PFSK-1 (cell line): ENCODE results near the gene DNAJC10. TPM values are rescaled to one million over a fixed set of nuclear protein-coding genes. Genes with fewer than 3 reads are reported as not detected.

Source experiments
- FOXP2 ChIP-seq: optimal IDR thresholded peaks from 2 replicates; pipeline ENCODE3; 2011; ENCODE audit warnings: borderline replicate concordance, control low read depth, inconsistent platforms; ENCODE audit not compliant: insufficient read depth; ENCODE audit errors: extremely low read length, extremely low read depth
- POLR2AphosphoS5 ChIP-seq: IDR thresholded peaks from 2 replicates; pipeline ENCODE4 v1.6.1; 2012; ENCODE audit warnings: low read depth, mild to moderate bottlenecking, control low read depth, low read length, moderate library complexity
- REST ChIP-seq, 2 experiments: IDR thresholded peaks; 2 replicates each; pipeline versions ENCODE4 v1.6.1 to v1.8.0; 2011 to 2012; ENCODE audit warnings: low read depth in 2 of 2, low read length in 2 of 2, control low read depth in 1 of 2, inconsistent platforms in 1 of 2, mild to moderate bottlenecking in 1 of 2, moderate library complexity in 1 of 2; ENCODE audit not compliant: insufficient read depth in 1 of 2
- SIN3A ChIP-seq: IDR thresholded peaks from 2 replicates; pipeline ENCODE4 v1.6.1; 2012; ENCODE audit warnings: mild to moderate bottlenecking, low read length, moderate library complexity, borderline replicate concordance; ENCODE audit not compliant: insufficient read depth
- TAF1 ChIP-seq: IDR thresholded peaks from 2 replicates; pipeline ENCODE4 v1.6.1; 2012; ENCODE audit warnings: low read length, control low read depth, borderline replicate concordance; ENCODE audit not compliant: insufficient read depth
- polyA plus RNA-seq: library from polyadenylated mRNA; unstranded; fragments of >200 nt; gene quantifications from one replicate; pipeline ENCODE4 v1.2.1, GENCODE V29; 2012; ENCODE audit warnings: low read depth, missing spikeins; ENCODE audit not compliant: insufficient read length

The DNAJC10 gene, protein sequence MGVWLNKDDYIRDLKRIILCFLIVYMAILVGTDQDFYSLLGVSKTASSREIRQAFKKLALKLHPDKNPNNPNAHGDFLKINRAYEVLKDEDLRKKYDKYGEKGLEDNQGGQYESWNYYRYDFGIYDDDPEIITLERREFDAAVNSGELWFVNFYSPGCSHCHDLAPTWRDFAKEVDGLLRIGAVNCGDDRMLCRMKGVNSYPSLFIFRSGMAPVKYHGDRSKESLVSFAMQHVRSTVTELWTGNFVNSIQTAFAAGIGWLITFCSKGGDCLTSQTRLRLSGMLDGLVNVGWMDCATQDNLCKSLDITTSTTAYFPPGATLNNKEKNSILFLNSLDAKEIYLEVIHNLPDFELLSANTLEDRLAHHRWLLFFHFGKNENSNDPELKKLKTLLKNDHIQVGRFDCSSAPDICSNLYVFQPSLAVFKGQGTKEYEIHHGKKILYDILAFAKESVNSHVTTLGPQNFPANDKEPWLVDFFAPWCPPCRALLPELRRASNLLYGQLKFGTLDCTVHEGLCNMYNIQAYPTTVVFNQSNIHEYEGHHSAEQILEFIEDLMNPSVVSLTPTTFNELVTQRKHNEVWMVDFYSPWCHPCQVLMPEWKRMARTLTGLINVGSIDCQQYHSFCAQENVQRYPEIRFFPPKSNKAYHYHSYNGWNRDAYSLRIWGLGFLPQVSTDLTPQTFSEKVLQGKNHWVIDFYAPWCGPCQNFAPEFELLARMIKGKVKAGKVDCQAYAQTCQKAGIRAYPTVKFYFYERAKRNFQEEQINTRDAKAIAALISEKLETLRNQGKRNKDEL
- 25.6 TPM for polyA plus RNA-seq

DNA sequence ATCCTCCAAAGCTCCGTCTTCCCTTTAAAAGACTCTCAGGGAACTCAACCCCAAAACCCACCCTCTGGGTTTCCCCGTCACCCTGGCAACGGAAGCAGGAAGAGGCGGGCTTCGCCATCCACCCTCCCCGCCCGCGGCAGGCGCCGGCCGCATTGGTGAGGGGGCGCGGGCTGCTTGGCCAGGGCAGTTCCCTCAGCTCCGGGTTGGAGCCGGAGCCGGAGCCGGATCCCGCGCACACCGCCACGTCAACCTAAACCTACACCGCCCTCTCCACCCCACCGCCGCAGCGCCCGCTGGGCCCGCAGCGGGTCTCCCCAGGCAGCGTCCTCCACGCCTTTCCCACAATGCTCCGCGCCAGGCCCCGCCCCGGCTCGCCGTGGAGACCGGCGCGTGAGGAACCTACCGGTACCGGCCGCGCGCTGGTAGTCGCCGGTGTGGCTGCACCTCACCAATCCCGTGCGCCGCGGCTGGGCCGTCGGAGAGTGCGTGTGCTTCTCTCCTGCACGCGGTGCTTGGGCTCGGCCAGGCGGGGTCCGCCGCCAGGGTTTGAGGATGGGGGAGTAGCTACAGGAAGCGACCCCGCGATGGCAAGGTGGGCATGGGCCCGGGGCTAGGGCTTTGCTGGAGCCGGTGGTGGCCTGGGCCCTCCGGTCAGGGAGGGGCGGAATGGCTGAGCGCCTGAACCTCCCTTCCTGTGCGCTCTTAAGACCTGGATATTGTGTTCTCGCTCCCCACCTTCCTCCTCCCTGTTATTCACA is at the start of gene DNAJC10:
DNAJC10 (plus strand) TSS at position 366 of the 758 bp plus-strand sequence. CDS start 1,830 bp downstream, outside the sequence.
- no peak for TF ChIP-seq SIN3A
- no peak for TF ChIP-seq REST (IDR thresholded peaks at IDR 0.05; ENCODE audit: insufficient read depth in 1 of 2, low read depth in 2 of 2, low read length in 2 of 2)
- peak; percentile 81 for TF ChIP-seq FOXP2
- TF ChIP-seq POLR2AphosphoS5, result peak; percentile 89

GRCh38 chr2:182666674-182667314 is 49.3 kb upstream of the DNAJC10 start:
- TF ChIP-seq SIN3A (no peak), POLR2AphosphoS5 (no peak), FOXP2 (no peak), TAF1 (no peak), REST (IDR thresholded peaks at IDR 0.05; ENCODE audit: insufficient read depth in 1 of 2, low read depth in 2 of 2, low read length in 2 of 2) (no peak)

GRCh38 chr2:182667315-182667695 is 48.8 kb upstream of the DNAJC10 start:
- TF ChIP-seq TAF1 (no peak), REST (IDR thresholded peaks at IDR 0.05; ENCODE audit: insufficient read depth in 1 of 2, low read depth in 2 of 2, low read length in 2 of 2) (no peak), SIN3A (no peak), POLR2AphosphoS5 (no peak), FOXP2 (no peak)

GRCh38 chr2:182668671-182669070 is 47.4 kb upstream of the DNAJC10 start:
- TF ChIP-seq REST (IDR thresholded peaks at IDR 0.05; ENCODE audit: insufficient read depth in 1 of 2, low read depth in 2 of 2, low read length in 2 of 2) (no peak), POLR2AphosphoS5 (no peak), SIN3A (no peak), FOXP2 (no peak), TAF1 (no peak)
